HL-60 (cell line): Measurements from ENCODE around the gene PTGES2.

Experiments used
- DNase-seq, 2 experiments: peaks; one replicate each; pipeline ENCODE4 v3.0.0-alpha.2; 2010 to 2020; ENCODE audit warnings: low read depth in 1 of 2, low spot score in 1 of 2
- H3K27ac ChIP-seq: fragments of 250-450 bp; sonication (Bioruptor Pico); replicated peaks from 2 replicates; pipeline ENCODE4 v1.5.1; 2020; ENCODE audit warnings: mild to moderate bottlenecking, moderate library complexity
- H3K27me3 ChIP-seq: fragments of 250-450 bp; sonication (Bioruptor Pico); 2 replicates; pipeline ENCODE4 v1.5.1; 2021; ENCODE audit warnings: mild to moderate bottlenecking, moderate library complexity; ENCODE audit not compliant: insufficient read depth, poor library complexity, severe bottlenecking
- H3K4me3 ChIP-seq: replicated peaks from 2 replicates; pipeline ENCODE4 v1.5.1; 2011; ENCODE audit warnings: mild to moderate bottlenecking, control low read depth, low read length; ENCODE audit not compliant: insufficient read depth
- GABPA ChIP-seq: IDR thresholded peaks from 2 replicates; pipeline ENCODE4 v1.6.1; 2012; ENCODE audit warnings: low read depth
- POLR2AphosphoS5 ChIP-seq: IDR thresholded peaks from 2 replicates; pipeline ENCODE4 v1.6.1; 2012; ENCODE audit warnings: low read depth
- REST ChIP-seq: IDR thresholded peaks from 2 replicates; pipeline ENCODE4 v1.6.1; 2012; ENCODE audit warnings: low read depth; ENCODE audit not compliant: insufficient replicate concordance
- SPI1 ChIP-seq: IDR thresholded peaks from 2 replicates; pipeline ENCODE4 v1.6.1; 2012; ENCODE audit warnings: low read depth, mild to moderate bottlenecking, borderline replicate concordance
- TF ChIP-seq, protein P1 (sequence below): IDR thresholded peaks from one replicate; pipeline ENCODE4 v1.5.1; 2011; ENCODE audit warnings: low read length, control low read depth, inconsistent platforms; ENCODE audit not compliant: insufficient read depth

Gene PTGES2

GRCh38 chr9:128108269-128109049 lies 19.1 kb downstream of the PTGES2 start:
- no peak overlapping the region for H3K4me3 ChIP-seq
- H3K27ac ChIP-seq: no peak overlapping the region
- no peaks in the 10 kb centered on the region for H3K27me3 ChIP-seq
- DNase-seq: no peak
- TF ChIP-seq REST (no peak), POLR2AphosphoS5 (no peak), GABPA (no peak), SPI1 (no peak)
- TF ChIP-seq, protein P1, sequence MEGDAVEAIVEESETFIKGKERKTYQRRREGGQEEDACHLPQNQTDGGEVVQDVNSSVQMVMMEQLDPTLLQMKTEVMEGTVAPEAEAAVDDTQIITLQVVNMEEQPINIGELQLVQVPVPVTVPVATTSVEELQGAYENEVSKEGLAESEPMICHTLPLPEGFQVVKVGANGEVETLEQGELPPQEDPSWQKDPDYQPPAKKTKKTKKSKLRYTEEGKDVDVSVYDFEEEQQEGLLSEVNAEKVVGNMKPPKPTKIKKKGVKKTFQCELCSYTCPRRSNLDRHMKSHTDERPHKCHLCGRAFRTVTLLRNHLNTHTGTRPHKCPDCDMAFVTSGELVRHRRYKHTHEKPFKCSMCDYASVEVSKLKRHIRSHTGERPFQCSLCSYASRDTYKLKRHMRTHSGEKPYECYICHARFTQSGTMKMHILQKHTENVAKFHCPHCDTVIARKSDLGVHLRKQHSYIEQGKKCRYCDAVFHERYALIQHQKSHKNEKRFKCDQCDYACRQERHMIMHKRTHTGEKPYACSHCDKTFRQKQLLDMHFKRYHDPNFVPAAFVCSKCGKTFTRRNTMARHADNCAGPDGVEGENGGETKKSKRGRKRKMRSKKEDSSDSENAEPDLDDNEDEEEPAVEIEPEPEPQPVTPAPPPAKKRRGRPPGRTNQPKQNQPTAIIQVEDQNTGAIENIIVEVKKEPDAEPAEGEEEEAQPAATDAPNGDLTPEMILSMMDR: no peak

DNA sequence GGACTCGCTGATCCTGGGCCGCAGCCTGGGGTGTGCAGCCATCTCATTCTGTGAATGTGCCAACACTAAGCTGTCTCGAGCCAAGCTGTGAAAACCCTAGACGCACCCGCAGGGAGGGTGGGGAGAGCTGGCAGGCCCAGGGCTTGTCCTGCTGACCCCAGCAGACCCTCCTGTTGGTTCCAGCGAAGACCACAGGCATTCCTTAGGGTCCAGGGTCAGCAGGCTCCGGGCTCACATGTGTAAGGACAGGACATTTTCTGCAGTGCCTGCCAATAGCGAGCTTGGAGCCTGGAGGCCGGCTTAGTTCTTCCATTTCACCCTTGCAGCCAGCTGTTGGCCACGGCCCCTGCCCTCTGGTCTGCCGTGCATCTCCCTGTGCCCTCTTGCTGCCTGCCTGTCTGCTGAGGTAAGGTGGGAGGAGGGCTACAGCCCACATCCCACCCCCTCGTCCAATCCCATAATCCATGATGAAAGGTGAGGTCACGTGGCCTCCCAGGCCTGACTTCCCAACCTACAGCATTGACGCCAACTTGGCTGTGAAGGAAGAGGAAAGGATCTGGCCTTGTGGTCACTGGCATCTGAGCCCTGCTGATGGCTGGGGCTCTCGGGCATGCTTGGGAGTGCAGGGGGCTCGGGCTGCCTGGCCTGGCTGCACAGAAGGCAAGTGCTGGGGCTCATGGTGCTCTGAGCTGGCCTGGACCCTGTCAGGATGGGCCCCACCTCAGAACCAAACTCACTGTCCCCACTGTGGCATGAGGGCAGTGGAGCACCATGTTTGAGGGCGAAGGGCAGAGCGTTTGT lies 19.9 kb downstream of the PTGES2 start:
- Histone ChIP-seq H3K27ac (no peak overlapping the region), H3K4me3 (no peak overlapping the region), H3K27me3 (no peaks in the 10 kb centered on the region)
- TF ChIP-seq REST: no peak
- TF ChIP-seq POLR2AphosphoS5: no peak
- no peak for TF ChIP-seq SPI1
- no peak for TF ChIP-seq GABPA
- TF ChIP-seq, protein P1: no peak
- DNase-seq: no peak

GRCh38 chr9:128106940-128107467 lies 20.5 kb downstream of the PTGES2 start:
- no peak for TF ChIP-seq SPI1
- TF ChIP-seq, protein P1: no peak
- TF ChIP-seq REST: no peak
- TF ChIP-seq POLR2AphosphoS5: no peak
- TF ChIP-seq GABPA: no peak
- no peak overlapping the region for H3K4me3 ChIP-seq
- no peaks in the 10 kb centered on the region for H3K27me3 ChIP-seq
- no peak for DNase-seq
- H3K27ac ChIP-seq: no peak overlapping the region
